ENCODE measurements around the gene PLBD2.

PLBD2 gene

GRCh38 chr12:113371808-113372207 lies 13.4 kb downstream of the PLBD2 start:
- DNase-seq, result no peak

- DNase-seq, result no peak
Observed at GRCh38 chr12:113372371-113372770, 14.0 kb downstream of the PLBD2 start.

- DNase-seq, result no peak
Observed at GRCh38 chr12:113373440-113373839, 15.1 kb downstream of the PLBD2 start.

- DNase-seq, result no peak
Observed at GRCh38 chr12:113373969-113374368, 15.6 kb downstream of the PLBD2 start.

GRCh38 chr12:113374823-113375428 lies 16.5 kb downstream of the PLBD2 start:
- DNase-seq, result no peak

- no peak for DNase-seq
Observed at GRCh38 chr12:113378291-113378690, 19.9 kb downstream of the PLBD2 start.

GRCh38 chr12:113381220-113381619 lies 22.8 kb downstream of the PLBD2 start:
- DNase-seq, result no peak

GRCh38 chr12:113382206-113382605 lies 23.8 kb downstream of the PLBD2 start:
- no peak for DNase-seq

GRCh38 chr12:113384778-113385177 lies 26.4 kb downstream of the PLBD2 start:
- DNase-seq, result no peak

- no peak for DNase-seq
Observed at GRCh38 chr12:113385282-113385882, 27.0 kb downstream of the PLBD2 start.

- DNase-seq, result no peak
Observed at GRCh38 chr12:113386866-113387566, 28.6 kb downstream of the PLBD2 start.

- no peak for DNase-seq
Observed at GRCh38 chr12:113387631-113388030, 29.2 kb downstream of the PLBD2 start.

- DNase-seq, result no peak
Observed at GRCh38 chr12:113388351-113388750, 30.0 kb downstream of the PLBD2 start.

- no peak for DNase-seq
Observed at GRCh38 chr12:113390064-113391043, 32.0 kb downstream of the PLBD2 start.

- no peak for DNase-seq
Observed at GRCh38 chr12:113391145-113391544, 32.8 kb downstream of the PLBD2 start.

- DNase-seq, result no peak
Observed at GRCh38 chr12:113391650-113392337, 33.4 kb downstream of the PLBD2 start.

GRCh38 chr12:113392520-113392919 lies 34.1 kb downstream of the PLBD2 start:
- no peak for DNase-seq

GRCh38 chr12:113392988-113393579 lies 34.7 kb downstream of the PLBD2 start:
- no peak for DNase-seq

GRCh38 chr12:113393749-113394148 lies 35.4 kb downstream of the PLBD2 start:
- no peak for DNase-seq

GRCh38 chr12:113395119-113395518 lies 36.7 kb downstream of the PLBD2 start:
- DNase-seq, result no peak

GRCh38 chr12:113396200-113396599 lies 37.8 kb downstream of the PLBD2 start:
- DNase-seq, result no peak

Data from NCI-H1694 (cell line).